ENCODE results near the gene TSPAN3. TPM values are rescaled to one million over a fixed set of nuclear protein-coding genes. Genes with fewer than 3 reads are reported as not detected.
A peak's percentile ranks its signal among the peaks of the same experiment; 100 is the strongest.

The TSPAN3 gene
- total RNA-seq, 2 experiments from 2014 or later = 35.2 to 47.2 TPM

DNA sequence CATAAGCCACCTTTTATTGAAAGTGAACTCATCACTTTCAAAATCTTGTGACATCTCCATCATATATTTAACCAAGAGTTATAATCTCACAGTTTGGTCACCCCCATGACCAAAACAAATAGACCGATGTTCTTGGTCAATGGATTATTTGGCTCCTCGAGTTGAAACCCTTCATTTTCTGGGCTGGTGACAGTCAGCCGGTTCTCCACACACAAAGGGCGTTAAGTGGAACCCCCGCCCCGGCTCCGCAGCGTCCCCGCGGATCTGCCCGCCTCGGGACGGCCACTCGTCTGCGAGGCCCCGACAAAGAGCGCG is 772 bp downstream of the TSPAN3 start:
- no peak for TF ChIP-seq CTCF (conservative IDR thresholded peaks at IDR 0.05; ENCODE audit: low read length)
- TF ChIP-seq EZH2phosphoT487 (IDR thresholded peaks at IDR 0.05; ENCODE audit: borderline replicate concordance, low read depth, low read length) = no peak
- Histone ChIP-seq H2AFZ (ENCODE audit: low read length) (no peak overlapping the region; the same call in 1 of the 2 replicates), H3K36me3 (ENCODE audit: insufficient read depth, low read length) (no peaks in the 10 kb centered on the region), H3K27ac (ENCODE audit: low read depth, low read length, poor library complexity, severe bottlenecking) (no peak overlapping the region), H3K4me3 (ENCODE audit: low read depth, low read length, poor library complexity, severe bottlenecking) (peak overlapping the region; percentile 71), H3K9me2 (ENCODE audit: insufficient read depth, low read length) (no peaks in the 10 kb centered on the region), H3K4me1 (ENCODE audit: insufficient read depth, low read length, poor library complexity, severe bottlenecking) (peaks cover 25% of the 10 kb centered on the region), H4K20me1 (ENCODE audit: insufficient read depth, low read length) (0 out of 2 replicates have a peak, but pooled peaks cover 4% of the 10 kb centered on the region), H3K79me2 (ENCODE audit: insufficient read depth, low read depth, low read length) (no peaks in the 10 kb centered on the region; the same call in 1 of the 2 replicates), H3K9me3 (ENCODE audit: low read length) (no peaks in the 10 kb centered on the region), H3K4me2 (ENCODE audit: low read length) (peak overlapping the region; percentile 91)
- no peak for DNase-seq (ENCODE audit: low spot score)
- BruUV-seq (replicated peaks) = no TSS peak
- intact Hi-C loops (cut with micrococcal nuclease; ENCODE audit: unreplicated experiment) = no loop called here
- ChIA-PET CTCF (ENCODE audit: unreplicated experiment) (no interaction called here), POLR2A (interaction anchor here (2.9 kb wide), 1 partner anchor 12 kb away, joined by 21 read pairs; no protein-coding TSS in a partner anchor)

- no peak overlapping the region for H3K27ac ChIP-seq (ENCODE audit: low read depth, low read length, poor library complexity, severe bottlenecking)
- no peaks in the 10 kb centered on the region for H3K36me3 ChIP-seq (ENCODE audit: insufficient read depth, low read length)
- H3K4me1 ChIP-seq (ENCODE audit: insufficient read depth, low read length, poor library complexity, severe bottlenecking) = peaks cover 25% of the 10 kb centered on the region
- peak overlapping the region; percentile 71 for H3K4me3 ChIP-seq (ENCODE audit: low read depth, low read length, poor library complexity, severe bottlenecking)
- H2AFZ ChIP-seq (ENCODE audit: low read length) = no peak overlapping the region
- DNase-seq (ENCODE audit: low spot score) = no peak
- ChIA-PET CTCF (ENCODE audit: unreplicated experiment) (no interaction called here), POLR2A (interaction anchor here (0.5 to 2.9 kb wide), 2 partner anchors 12 to 83 kb away, joined by 3 to 21 read pairs; no protein-coding TSS in a partner anchor)
- peak overlapping the region; percentile 91 for H3K4me2 ChIP-seq (ENCODE audit: low read length)
- H3K9me3 ChIP-seq (ENCODE audit: low read length) = no peaks in the 10 kb centered on the region
- H4K20me1 ChIP-seq (ENCODE audit: insufficient read depth, low read length) = 0 out of 2 replicates have a peak, but pooled peaks cover 4% of the 10 kb centered on the region
- H3K9me2 ChIP-seq (ENCODE audit: insufficient read depth, low read length) = no peaks in the 10 kb centered on the region
- TF ChIP-seq EZH2phosphoT487 (IDR thresholded peaks at IDR 0.05; ENCODE audit: borderline replicate concordance, low read depth, low read length) (no peak), CTCF (conservative IDR thresholded peaks at IDR 0.05; ENCODE audit: low read length) (no peak)
- BruUV-seq (replicated peaks) = no TSS peak
- intact Hi-C loops (cut with micrococcal nuclease; ENCODE audit: unreplicated experiment) = no loop called here
- no peaks in the 10 kb centered on the region; the same call in 1 of the 2 replicates for H3K79me2 ChIP-seq (ENCODE audit: insufficient read depth, low read depth, low read length)
Measured at GRCh38 chr15:77069521-77070121, 1.3 kb downstream of the TSPAN3 start.

- H2AFZ ChIP-seq (ENCODE audit: low read length) = no peak overlapping the region
Measured at GRCh38 chr15:77068633-77069032, 2.3 kb downstream of the TSPAN3 start.

More at GRCh38 chr15:77068633-77069032, 2.3 kb downstream of the TSPAN3 start:
- Histone ChIP-seq H4K20me1 (ENCODE audit: insufficient read depth, low read length) (0 out of 2 replicates have a peak, but pooled peaks cover 4% of the 10 kb centered on the region), H3K27ac (ENCODE audit: low read depth, low read length, poor library complexity, severe bottlenecking) (no peak overlapping the region), H3K4me3 (ENCODE audit: low read depth, low read length, poor library complexity, severe bottlenecking) (no peak overlapping the region), H3K4me2 (ENCODE audit: low read length) (no peak overlapping the region), H3K79me2 (ENCODE audit: insufficient read depth, low read depth, low read length) (no peaks in the 10 kb centered on the region; the same call in 1 of the 2 replicates), H3K9me2 (ENCODE audit: insufficient read depth, low read length) (no peaks in the 10 kb centered on the region), H3K9me3 (ENCODE audit: low read length) (no peaks in the 10 kb centered on the region), H3K36me3 (ENCODE audit: insufficient read depth, low read length) (no peaks in the 10 kb centered on the region), H3K4me1 (ENCODE audit: insufficient read depth, low read length, poor library complexity, severe bottlenecking) (peaks cover 25% of the 10 kb centered on the region)
- BruUV-seq (replicated peaks) = TSS peak; percentile 61
- ChIA-PET POLR2A (interaction anchor here (0.5 to 2.9 kb wide), 2 partner anchors 11 to 197 kb away, joined by 3 to 21 read pairs; no protein-coding TSS in a partner anchor), CTCF (ENCODE audit: unreplicated experiment) (no interaction called here)
- no peak for DNase-seq (ENCODE audit: low spot score)
- no peak for TF ChIP-seq CTCF (conservative IDR thresholded peaks at IDR 0.05; ENCODE audit: low read length)
- TF ChIP-seq EZH2phosphoT487 (IDR thresholded peaks at IDR 0.05; ENCODE audit: borderline replicate concordance, low read depth, low read length) = no peak
- intact Hi-C loops (cut with micrococcal nuclease; ENCODE audit: unreplicated experiment) = no loop called here

All from OCI-LY7 (cell line).